Measurements from ENCODE around the gene ANKMY1. TPM values are rescaled to one million over a fixed set of nuclear protein-coding genes. Genes with fewer than 3 reads are reported as not detected.
A peak's percentile ranks its signal among the peaks of the same experiment; 100 is the strongest.

The ANKMY1 gene
- total and polyA plus RNA-seq, 12 donors, result 1.9 to 15.6 (median 5.3) TPM

- H3K9me3 ChIP-seq, result peaks cover 0 to 26% (median 15%) of the 10 kb centered on the region in 11 donors
- H3K36me3 ChIP-seq, result peaks cover 0 to 17% (median 9%) of the 10 kb centered on the region in 9 donors
- 57 to 59% methylated on average over 9 to 10 of the region's 10 CpGs for WGBS, 2 donors
- intact Hi-C loops (cut with DNase I), result no loop called here
- peaks cover 0 to 16% (median 10%) of the 10 kb centered on the region in 9 donors for H3K4me1 ChIP-seq
- ATAC-seq, result peak in 3 of 8 donors; percentile 2 to 14 (median 8)
- no peak overlapping the region for H3K4me3 ChIP-seq
- no peak overlapping the region for H3K27ac ChIP-seq
- no peaks in the 10 kb centered on the region for H3K27me3 ChIP-seq
- TF ChIP-seq CTCF (IDR thresholded peaks at IDR 0.05), result no peak
- peak in 1 of 2 donors; percentile 2 for DNase-seq
These were observed 88.5 kb downstream of the ANKMY1 start for GRCh38 chr2:240469239-240469636.

GRCh38 chr2:240468303-240469238 is 89.2 kb downstream of the ANKMY1 start:
- ATAC-seq (peak in 4 of 8 donors; percentile 1 to 4 (median 2)), DNase-seq (peak in 1 of 2 donors; percentile 4)
- Histone ChIP-seq H3K27ac (no peak overlapping the region), H3K36me3 (peaks cover 0 to 20% (median 9%) of the 10 kb centered on the region in 9 donors), H3K4me1 (peaks cover 0 to 16% (median 10%) of the 10 kb centered on the region in 9 donors), H3K27me3 (no peaks in the 10 kb centered on the region), H3K9me3 (peaks cover 0 to 19% (median 10%) of the 10 kb centered on the region in 11 donors), H3K4me3 (no peak overlapping the region)
- intact Hi-C loops (cut with DNase I), result no loop called here
- 72 to 77% methylated on average over 20 of the region's 20 CpGs for WGBS, 2 donors
- no peak for TF ChIP-seq CTCF (IDR thresholded peaks at IDR 0.05)

- ATAC-seq, result peak in 3 of 8 donors; percentile 4 to 5 (median 5)
These were observed 90.0 kb downstream of the ANKMY1 start for GRCh38 chr2:240467659-240468302.

More at GRCh38 chr2:240467659-240468302, 90.0 kb downstream of the ANKMY1 start:
- Histone ChIP-seq H3K4me1 (peaks cover 0 to 16% (median 10%) of the 10 kb centered on the region in 9 donors), H3K27me3 (no peaks in the 10 kb centered on the region), H3K9me3 (peaks cover 0 to 12% (median 4%) of the 10 kb centered on the region in 11 donors), H3K4me3 (no peak overlapping the region), H3K27ac (no peak overlapping the region), H3K36me3 (peaks cover 0 to 26% (median 9%) of the 10 kb centered on the region in 9 donors)
- no peak for TF ChIP-seq CTCF (IDR thresholded peaks at IDR 0.05)
- no peak for DNase-seq
- intact Hi-C loops (cut with DNase I), result no loop called here
- WGBS, 2 donors, result 79 to 86% methylated on average over 22 of the region's 22 CpGs
